ENCODE results near the gene CMC2.

GRCh38 chr16:81001330-81001729 is 5.4 kb downstream of the CMC2 start:
- no peak for TF ChIP-seq L3MBTL2 (conservative IDR thresholded peaks at IDR 0.05)
- no peak for TF ChIP-seq ELF4 (IDR thresholded peaks at IDR 0.05)
- no peak for TF ChIP-seq SUZ12 (IDR thresholded peaks at IDR 0.05)
- TF ChIP-seq BHLHE40 (IDR thresholded peaks at IDR 0.05; ENCODE audit: borderline replicate concordance): no peak
- TF ChIP-seq FOXA1 (IDR thresholded peaks at IDR 0.05): no peak
- no peak for TF ChIP-seq FOXM1 (IDR thresholded peaks at IDR 0.05; ENCODE audit: borderline replicate concordance)
- no peak for TF ChIP-seq CTBP1 (IDR thresholded peaks at IDR 0.05; ENCODE audit: borderline replicate concordance)
- no peak for TF ChIP-seq TARDBP (IDR thresholded peaks at IDR 0.05)
- peak; percentile 60 for TF ChIP-seq PKNOX1 (IDR thresholded peaks at IDR 0.05)
